HL-60 (cell line): ENCODE results near the gene DYRK1A.

ENCODE experiments used
- GABPA ChIP-seq: IDR thresholded peaks from 2 replicates; pipeline ENCODE4 v1.6.1; 2012; ENCODE audit warnings: low read depth
- SPI1 ChIP-seq: IDR thresholded peaks from 2 replicates; pipeline ENCODE4 v1.6.1; 2012; ENCODE audit warnings: low read depth, mild to moderate bottlenecking, borderline replicate concordance
- TF ChIP-seq, protein P1 (sequence below): IDR thresholded peaks from one replicate; pipeline ENCODE4 v1.5.1; 2011; ENCODE audit warnings: low read length, control low read depth, inconsistent platforms; ENCODE audit not compliant: insufficient read depth
- TF ChIP-seq, protein P2 (sequence below): IDR thresholded peaks from 2 replicates; pipeline ENCODE4 v1.6.1; 2012; ENCODE audit warnings: low read depth; ENCODE audit not compliant: insufficient replicate concordance

DNA sequence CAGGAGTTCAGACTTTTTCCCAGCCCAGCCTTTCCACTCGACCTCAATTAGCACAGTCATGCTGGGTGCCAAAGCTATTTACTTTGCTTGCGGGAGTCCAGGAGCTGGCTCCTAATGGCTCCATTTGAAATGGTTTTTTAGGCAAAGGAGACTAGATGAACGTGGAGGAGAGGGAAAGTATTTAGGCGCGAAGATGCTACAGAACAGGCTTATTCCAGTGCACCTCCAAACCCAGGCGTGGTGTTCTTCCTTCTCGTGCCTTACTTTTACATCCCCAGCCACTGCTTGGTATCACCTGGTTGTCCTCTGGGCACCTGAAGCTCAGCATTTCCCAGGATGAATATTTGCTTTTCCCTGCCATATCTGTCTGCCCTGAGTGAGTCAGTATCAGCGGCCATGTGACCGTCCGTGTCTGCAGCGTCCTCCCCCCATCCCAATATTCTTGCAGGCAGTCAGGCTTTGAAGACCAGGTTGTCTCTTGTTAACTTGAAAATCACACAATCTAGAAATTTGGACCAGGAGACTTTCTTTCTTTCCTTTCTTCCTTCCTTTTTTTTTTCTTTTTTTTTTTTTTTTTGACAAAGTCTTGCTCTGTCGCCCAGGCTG is 198.5 kb downstream of the DYRK1A start:
- TF ChIP-seq, protein P1, sequence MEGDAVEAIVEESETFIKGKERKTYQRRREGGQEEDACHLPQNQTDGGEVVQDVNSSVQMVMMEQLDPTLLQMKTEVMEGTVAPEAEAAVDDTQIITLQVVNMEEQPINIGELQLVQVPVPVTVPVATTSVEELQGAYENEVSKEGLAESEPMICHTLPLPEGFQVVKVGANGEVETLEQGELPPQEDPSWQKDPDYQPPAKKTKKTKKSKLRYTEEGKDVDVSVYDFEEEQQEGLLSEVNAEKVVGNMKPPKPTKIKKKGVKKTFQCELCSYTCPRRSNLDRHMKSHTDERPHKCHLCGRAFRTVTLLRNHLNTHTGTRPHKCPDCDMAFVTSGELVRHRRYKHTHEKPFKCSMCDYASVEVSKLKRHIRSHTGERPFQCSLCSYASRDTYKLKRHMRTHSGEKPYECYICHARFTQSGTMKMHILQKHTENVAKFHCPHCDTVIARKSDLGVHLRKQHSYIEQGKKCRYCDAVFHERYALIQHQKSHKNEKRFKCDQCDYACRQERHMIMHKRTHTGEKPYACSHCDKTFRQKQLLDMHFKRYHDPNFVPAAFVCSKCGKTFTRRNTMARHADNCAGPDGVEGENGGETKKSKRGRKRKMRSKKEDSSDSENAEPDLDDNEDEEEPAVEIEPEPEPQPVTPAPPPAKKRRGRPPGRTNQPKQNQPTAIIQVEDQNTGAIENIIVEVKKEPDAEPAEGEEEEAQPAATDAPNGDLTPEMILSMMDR = no peak
- TF ChIP-seq, protein P2, sequence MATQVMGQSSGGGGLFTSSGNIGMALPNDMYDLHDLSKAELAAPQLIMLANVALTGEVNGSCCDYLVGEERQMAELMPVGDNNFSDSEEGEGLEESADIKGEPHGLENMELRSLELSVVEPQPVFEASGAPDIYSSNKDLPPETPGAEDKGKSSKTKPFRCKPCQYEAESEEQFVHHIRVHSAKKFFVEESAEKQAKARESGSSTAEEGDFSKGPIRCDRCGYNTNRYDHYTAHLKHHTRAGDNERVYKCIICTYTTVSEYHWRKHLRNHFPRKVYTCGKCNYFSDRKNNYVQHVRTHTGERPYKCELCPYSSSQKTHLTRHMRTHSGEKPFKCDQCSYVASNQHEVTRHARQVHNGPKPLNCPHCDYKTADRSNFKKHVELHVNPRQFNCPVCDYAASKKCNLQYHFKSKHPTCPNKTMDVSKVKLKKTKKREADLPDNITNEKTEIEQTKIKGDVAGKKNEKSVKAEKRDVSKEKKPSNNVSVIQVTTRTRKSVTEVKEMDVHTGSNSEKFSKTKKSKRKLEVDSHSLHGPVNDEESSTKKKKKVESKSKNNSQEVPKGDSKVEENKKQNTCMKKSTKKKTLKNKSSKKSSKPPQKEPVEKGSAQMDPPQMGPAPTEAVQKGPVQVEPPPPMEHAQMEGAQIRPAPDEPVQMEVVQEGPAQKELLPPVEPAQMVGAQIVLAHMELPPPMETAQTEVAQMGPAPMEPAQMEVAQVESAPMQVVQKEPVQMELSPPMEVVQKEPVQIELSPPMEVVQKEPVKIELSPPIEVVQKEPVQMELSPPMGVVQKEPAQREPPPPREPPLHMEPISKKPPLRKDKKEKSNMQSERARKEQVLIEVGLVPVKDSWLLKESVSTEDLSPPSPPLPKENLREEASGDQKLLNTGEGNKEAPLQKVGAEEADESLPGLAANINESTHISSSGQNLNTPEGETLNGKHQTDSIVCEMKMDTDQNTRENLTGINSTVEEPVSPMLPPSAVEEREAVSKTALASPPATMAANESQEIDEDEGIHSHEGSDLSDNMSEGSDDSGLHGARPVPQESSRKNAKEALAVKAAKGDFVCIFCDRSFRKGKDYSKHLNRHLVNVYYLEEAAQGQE = no peak
- TF ChIP-seq GABPA = no peak
- TF ChIP-seq SPI1 = no peak
